ENCODE results near the gene EBLN2.
A peak's percentile ranks its signal among the peaks of the same experiment; 100 is the strongest.
"Not testable (repeated sequence)": the region's sequence is repeated elsewhere in the genome, so short reads cannot be mapped to it uniquely, and the experiment has no call there.

Gene EBLN2

DNA sequence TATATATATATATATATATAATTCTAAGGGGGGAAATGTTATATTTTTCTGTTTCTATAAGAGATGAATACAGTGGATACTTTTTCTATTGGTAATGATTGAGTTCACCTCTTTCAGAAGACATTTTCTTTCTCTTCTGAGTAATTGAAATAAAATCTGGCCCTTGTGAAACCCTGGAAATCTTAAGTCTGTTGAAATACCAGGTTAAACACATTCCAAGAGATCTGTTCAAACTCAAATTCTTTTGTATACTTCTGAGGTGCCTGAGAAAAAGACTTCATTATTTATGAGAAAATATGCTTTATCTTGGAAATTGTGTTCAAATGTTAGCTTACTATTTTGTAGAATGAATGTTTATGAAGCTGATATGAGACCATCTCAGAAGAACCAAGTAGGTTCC is 4.8 kb downstream of the EBLN2 start:
- not testable (repeated sequence) for DNase-seq

DNA sequence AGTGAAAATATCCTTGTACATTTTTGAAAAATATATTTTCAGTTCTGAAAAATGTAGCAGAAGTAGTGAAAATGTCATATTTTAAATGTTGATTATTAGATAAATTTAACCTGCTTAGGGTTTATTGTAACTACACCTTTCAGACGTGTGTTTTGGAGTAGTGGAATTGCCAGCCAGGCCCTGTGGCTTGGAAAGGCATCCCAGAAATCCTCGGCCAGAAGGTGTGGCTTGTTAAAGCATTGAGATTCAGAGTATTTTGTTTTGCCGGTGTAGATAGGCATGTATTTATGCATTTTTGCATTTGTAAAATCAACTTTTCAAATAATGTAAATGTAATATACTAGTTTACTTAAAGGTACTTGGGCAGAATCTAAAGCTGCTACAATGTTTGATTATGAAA is 7.0 kb downstream of the EBLN2 start:
- no peak for DNase-seq

DNA sequence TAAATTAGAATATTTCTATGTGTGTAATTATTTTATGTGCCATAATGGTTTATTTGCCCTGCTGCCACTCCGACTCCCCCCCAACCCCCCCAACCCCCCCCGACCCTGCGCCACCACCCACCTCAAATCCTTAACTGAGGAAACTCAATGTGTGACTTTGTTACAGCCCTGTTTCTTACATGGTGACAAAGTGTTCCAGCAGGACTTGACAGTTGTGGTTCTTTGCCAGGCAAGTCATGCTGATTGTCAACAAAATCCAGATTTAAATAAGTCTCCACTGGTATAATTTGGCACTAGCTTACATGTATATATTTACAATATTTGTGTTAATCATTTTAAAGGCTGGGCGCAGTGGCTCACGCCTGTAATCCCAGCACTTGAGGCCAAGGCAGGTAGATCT is 7.7 kb downstream of the EBLN2 start:
- DNase-seq = no peak

DNA sequence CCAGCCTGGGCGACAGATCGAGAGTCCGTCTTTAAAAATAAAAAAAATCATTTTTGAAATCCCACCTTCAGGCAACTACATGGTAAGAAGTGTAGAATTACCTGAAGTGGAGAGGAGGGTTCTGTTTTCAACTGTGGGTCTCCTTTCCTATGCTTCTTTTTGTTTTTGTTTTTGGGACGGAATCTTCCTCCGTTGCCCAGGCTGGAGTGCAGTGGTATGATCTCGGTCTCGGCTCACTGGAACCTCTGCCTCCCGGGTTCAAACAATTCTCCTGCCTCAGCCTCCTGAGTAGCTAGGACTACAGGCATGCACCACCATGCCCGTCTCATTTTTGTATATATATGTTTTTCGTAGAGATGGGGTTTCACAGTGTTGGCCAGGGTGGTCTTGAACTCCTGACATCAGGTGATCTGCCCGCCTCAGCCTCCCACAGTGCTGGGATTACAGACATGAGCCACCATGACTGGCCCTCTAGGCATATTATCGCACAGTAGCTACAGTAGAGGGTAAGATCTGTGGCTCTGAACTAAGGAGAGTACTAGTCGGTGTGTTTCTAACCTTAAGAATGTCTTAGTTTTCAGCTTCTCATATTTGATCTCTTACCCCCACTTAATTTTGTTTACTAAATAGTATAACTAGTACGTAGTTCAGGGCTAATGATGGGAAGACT is 8.5 kb downstream of the EBLN2 start:
- no peak for DNase-seq

DNA sequence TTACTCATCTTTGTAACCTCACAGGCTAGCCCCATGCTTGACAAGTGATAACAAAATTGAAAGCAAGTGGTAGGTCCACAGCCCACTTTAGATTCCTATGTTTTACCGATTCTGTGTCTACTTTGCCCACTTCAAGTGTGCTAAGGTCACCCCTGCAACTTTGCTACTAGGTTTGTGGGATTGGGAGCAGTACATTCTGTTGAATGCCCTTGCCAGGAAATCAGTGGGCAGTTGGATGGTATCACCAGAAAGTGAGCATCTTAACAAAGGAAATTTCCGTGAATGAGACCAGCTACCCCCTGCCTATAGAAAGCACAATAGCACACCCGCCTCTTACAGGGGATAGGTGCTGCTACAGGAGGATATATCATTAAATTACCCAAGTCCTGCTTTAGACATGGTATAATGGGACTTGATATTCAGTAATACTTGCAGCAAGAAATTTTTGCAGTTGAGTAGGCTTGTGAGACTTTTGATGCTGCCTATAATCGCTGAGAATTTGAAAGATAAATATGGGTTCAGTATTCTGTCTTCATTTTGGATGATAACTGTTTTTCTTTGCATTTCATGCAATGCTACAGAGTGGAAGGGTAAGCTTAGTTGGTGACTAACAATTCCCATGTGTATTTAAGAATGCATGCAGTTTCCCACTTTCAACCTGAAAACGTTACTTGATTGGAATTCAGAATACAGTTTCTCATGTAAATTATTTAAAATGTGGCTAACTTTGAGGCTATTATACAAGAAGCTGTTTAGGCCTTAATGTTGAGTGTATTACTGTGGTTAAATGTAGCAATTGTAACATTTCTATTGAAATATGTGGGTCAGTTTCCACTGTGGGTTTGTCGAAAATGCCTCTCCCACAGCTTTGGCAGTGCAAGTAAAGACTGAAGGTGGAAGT is 9.5 kb downstream of the EBLN2 start:
- DNase-seq = no peak

DNA sequence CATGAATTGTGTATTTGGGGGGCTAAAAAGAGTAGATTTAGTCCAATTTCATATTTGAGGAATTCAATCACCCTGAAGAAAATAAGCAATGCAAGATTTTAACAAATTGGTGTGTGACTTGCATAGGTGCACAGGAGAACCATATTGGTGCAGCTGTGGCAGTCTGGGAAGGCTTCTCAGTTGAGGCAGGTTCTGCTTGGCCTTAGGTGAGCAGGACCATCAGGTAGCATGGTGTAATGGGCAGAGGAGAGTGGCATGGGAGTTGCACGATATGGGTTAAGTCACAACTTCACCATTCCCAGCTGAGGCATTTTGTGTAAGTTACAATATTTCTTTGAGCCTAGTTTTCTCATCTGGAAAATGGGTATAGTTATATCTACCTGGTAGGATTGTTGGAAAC is 10.5 kb downstream of the EBLN2 start:
- no peak for DNase-seq

DNA sequence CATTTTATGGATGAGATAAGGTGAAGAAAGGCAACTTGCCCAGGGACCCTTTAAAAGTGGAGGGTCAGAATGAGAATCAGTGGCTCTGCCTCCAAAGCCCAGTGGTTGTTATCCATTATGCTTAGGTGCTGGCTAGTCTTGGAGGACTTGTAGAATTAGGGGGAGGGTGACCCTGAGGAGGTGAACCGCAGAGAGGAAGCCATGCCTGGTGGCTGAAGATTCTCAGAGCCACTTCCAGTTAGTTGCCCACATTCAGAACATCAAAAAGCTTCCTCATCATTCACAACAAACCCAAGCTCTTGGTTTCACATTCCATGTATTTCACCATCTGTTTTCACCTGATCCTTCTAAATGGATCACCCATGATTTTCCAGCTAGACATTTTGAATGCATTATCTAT is 11.2 kb downstream of the EBLN2 start:
- no peak for DNase-seq

DNA sequence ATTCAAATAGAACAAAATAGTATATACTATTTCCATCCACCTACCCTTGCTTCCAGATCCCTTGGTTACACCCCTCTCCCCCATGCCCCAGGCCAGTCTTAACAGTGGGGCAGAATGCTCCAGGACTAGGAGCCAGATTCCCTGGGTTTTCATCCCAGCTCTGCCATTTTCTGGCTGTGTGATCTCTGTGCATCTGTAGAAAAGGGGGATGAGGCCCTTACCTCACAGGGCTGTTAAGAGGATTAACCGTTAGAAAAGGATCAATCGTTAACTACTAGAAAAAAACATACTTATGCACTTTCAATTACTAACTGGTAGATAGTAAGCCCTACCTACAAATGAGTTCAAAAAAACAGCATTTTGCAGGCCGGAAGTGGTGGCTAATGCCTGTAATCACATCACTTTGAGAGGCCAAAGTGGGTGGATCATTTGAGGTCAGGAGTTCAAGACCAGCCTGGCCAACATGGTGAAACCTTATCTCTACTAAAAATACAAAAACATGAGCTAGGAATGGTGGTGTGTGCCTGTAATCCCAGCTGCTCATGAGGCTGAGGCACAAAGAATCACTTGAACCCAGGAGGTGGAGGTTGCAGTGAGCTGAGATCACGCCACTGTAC is 11.7 kb downstream of the EBLN2 start:
- no peak for DNase-seq

DNA sequence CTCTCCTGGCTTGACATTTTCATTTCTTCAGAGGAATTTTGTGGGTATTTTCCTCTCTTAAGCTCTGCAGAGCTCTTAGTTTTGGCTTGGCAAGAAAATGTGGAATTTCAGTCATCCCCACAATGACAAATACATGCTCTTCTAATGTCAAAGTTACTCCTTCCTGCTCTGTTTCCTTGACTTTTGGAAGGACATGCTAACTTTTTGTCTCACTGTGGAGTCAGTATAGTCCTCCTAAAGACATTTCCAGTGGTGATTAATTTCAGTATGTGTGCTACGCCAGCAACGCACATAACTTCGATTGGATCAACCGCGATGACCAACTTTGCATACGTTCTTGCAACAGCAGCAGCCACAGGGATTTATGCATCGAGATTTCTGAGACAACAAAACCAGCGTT is 13.3 kb downstream of the EBLN2 start:
- no peak for DNase-seq

DNA sequence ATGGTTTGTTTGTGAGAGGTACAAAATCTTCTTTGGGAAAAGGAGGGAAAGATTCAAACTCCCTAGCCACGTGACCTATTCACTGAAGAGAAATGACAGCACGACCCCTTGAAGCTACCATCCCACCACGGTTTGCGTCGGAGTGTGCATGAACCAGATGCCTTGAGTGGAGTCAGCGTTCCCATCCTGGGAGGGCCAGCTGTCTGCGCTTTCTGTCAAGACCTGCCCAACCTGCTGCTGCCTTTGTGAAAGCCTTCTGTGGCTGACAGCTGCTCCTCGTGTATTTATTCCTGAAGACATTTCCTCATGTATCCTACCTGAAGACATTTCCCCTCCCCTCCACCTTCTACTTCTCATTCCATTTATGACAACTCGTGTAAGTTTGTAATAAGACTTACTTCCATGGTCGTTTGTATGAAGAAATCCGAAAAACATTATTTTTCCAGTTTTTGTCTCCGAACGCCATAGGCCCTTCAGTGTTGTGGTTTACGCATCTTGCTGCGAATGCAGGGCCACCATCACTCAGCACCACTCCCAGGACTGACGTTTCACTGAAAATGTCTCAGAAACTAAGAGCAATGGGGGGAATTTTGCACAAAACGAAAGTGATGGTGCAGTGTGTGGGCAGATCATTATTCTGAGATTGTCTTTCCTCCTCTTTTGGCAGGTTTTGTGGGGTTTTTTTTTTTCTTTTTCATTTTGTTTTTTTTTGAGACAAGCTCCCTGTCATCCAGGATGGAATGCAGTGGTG is 18.9 kb downstream of the EBLN2 start:
- no peak for DNase-seq

DNA sequence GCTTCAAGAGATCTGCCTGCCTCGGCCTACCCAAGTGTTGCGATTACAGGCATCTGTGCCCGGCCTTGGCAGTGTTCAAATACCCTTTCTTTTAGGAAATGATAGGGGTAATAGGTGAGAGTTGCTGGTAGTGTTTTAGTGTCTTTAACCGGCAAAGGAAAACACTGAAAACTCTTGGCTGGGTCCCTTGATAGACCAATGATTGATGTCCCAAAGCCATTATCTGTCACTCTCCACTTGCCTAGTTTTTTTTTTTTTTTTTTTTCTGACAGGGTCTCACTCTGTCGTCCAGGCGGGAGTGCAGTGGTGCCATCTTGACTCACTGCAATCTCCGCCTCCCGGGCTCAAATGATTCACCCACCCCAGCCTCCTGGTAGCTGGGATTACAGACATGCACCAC is 19.7 kb downstream of the EBLN2 start:
- DNase-seq = no peak

DNA sequence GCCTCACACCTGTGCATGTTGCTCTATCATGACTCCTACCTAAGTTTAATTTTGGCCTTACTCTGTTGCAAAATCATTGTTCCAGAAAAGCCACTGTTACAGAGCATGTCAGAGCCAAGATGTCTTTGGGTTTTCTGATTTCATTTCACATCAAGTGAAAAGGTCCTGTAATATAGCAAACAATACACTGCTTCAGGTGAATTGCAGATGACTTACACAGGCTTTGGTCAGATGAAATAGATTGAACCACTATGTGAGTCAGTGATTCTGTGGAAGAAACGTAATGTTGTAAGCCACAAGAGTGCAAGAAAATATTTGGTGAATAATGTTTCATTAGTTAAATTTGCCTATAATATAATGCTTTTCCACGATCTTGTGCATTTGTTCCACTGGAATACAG is 22.7 kb downstream of the EBLN2 start:
- DNase-seq = no peak

DNA sequence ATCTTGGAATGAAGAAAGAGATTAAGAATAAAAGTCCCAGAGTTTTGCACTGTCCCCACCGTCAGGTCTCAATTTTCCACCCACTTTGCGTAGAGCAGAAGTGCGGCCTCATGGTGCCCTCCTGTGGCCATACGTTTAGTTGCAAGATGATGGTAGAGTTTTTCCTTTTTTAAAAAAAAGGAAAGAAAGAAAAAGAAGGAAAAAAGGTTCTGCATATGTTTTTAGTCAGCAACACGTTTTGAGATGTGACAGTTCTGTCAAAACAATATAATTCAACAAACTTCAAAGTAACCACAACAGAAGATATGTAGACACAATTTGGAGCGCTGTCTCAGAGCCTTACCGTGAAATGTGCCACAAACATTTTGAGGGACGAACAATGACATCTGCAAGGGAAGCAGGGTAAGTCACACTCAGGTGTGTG is 24.6 kb downstream of the EBLN2 start:
- DNase-seq = peak; percentile 13

DNA sequence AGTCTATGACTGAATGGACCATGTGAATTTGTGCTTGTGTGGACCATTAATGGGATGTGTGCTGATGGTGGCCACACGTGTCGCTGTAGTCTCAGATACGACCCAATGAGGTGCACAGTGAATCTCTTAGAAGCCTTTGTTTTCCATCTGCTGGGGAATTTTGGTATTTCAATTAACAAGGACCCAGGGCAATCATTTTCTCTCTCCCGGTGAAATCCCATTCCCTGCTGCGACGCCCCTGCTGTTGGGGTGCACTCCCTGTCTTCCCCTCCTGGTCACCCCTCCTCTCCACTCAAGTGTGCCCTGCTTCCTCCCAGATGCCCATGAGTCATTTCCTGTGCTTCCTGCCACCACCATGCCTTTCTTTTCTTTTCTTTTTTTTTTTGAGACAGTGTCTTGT is 32.7 kb downstream of the EBLN2 start:
- DNase-seq = no peak

DNA sequence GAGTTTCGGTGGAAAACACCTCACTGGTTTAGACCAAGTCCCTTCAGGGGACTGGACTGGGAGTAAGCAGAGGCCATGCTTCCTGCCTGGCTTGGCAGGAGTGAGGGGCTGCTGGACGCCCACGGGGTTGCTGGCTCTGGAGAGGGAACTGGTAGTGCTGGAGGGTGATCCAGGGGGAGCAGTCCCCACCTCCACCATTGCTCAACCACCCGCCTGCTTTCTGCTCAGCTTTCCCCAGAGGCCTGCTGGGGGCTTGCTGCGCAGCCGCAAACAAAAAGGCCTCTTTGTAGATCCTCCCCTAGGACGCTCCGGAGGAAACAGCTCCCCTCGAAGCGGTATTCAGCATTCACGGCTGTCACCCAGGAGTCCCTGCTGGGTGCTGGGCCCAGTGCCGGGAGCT is 33.5 kb downstream of the EBLN2 start:
- DNase-seq = no peak

DNA sequence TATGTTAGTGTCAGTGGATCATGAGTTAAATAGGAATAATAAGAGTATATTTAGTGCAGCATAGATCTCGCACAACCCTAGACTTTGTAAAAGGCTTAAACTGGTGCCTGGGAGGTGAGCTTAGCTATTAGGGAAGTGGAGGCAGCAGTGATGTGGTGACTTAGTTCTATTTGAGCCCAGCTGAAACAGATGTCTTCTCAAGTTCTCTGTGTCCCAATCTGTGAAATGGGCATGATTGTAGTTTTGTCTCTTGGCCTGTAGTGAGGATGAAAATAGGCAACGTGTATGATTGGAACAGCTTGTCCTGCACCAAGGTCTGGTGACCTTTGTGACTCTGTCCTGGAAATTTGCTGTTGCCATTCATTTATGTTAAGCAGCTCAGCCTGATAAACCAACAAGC is 34.7 kb downstream of the EBLN2 start:
- DNase-seq = no peak

DNA sequence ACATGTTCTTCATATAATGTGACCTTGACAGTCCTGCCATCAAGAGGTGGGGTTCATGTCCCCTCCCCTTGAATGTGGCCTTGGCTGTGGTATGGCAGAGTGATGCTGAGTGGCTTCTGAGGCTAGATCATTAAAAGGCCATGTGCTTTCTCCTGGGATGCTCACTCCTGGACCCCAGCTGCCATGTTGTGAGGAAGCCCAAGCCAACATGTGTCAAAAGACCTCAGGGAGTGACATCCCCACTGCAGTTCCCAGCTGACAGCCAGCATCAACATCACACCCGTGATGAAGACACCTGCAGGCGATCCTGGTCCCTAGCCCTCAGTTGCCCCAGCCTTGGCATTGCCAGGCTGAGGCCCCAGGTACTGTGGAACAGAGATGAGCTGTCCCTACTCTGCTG is 36.6 kb downstream of the EBLN2 start:
- DNase-seq = no peak

DNA sequence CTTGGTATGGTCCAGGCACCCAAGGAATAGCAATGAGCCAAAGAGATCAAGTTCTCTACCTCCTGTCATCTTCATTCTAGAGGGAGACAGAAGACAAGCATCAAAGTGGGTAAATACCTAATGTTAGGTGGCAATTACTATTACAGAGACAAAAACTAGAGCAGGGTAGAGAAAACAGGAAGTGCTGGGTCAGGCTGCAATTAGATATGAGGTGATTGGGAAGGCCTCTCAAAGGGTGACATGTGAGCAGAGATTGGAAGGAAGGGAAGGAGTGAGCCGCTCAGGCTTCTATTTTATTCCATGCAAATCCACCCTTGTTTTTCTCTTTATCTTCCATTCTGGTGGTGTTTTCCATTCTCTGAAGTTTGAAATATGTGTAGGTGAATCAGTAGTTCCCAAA is 37.4 kb downstream of the EBLN2 start:
- DNase-seq = no peak

DNA sequence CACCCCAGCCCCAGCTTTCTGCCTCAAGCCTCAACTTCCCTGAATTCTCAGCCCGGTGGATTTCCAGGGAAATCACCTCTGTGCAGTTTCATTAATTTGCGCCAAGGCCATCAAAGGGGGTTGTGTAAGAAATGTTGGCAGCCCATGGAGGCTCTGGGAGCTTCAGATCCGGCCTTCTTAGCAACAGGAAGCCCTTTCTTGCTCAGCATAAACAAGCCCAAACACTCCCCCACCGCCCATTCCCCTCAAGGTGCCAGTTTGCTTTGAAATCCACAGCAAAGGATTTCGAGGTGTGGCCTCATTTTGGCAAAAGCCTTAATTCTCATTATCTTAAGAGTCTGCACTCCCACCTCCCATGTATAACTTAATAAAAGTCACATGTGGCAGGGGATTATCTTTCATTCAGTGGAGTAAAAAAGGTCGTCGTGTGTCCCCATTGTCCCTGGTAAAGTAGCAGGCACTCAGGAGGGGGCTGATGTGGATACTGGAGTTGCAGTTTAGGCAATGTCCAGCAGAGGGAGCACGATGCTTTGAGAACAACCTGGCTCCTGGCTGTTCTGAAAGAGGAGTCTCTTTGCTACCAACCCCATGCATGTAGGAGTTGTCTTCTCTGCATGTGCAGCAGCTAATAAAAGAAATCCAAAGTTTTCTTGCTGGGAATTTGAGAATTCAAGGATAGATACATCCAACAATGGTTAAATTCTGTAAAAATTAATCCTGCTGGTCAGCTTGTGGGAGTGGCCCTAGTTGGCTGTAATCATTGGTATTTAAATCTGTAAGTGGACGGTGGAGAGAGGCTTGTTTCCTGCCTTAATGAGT is 39.5 kb downstream of the EBLN2 start:
- peak; percentile 57 for DNase-seq

DNA sequence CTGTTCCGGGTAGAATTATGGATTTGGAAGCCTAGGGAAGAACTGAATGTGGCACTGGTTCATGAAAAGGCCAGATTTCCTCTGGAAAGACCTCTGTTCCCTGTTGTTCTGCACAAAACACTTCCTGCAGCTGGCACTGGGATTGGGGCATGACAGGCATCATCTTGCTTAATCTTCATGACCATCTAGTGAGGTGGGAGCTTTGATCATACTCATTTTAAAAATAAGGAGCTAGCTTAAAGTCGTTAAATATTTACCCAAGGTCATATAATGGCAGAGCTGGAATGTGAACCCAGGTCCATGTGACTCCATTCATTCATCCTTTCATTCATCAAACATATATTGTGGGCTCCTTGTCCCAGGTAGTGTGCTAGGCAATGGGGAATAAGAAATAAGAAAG is 40.4 kb downstream of the EBLN2 start:
- no peak for DNase-seq

DNA sequence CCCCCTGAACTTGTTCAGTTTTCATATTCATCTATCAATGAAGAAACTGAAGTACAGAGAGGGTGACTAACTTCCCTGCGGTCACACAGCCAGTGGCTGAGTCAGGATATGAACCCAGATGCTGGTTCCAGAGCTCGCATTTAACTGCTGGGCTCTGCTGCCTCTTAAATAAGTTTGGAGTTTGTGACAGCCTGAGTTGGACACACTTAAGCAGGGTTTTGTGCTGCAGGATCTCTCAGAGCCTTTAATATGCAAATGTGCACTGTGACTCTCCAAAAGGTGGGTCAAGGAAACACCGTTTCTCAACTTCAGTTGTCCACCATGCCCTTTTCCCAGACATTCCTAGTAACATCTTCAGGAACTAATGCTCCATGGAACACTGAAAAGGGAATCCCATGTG is 45.8 kb downstream of the EBLN2 start:
- DNase-seq = no peak

DNA sequence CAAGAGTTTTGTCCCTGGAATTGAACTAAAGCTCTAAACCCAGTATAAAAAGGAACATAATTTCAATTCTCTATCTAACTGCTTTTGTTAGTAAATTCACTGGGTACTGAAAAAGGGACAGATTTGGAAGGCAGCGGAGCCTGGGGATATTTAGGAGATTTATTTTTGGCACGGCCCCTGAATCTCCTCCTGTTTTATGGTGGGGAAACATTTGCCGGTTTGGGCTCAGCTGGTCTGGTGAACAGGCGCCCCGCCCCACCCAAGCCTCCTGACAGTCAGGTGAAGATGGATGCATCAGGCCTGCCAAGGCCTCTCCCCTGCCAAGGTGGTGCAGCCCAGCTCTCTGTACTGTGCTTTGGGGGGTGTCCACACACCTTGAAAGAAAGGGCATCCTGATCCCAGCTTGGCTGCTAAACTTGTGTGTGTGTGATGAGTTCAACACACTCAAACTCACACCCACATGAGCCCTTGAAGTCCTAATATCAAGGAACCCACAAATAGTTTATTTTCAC is 46.3 kb downstream of the EBLN2 start:
- no peak for DNase-seq

Data from activated effector memory CD4-positive, alpha-beta T cell treated with Interleukin-2 at 50 U/mL for 16 hours (primary cell).